Stimulated activated CD4-positive, alpha-beta T cell treated with anti-CD3 and anti-CD28 coated beads, Interleukin-12 subunit alpha, Interleukin-12 subunit beta, amount 100 ng/mL, for 24 hours (primary cell): ENCODE measurements around the gene ATP6AP2.
"Not testable (repeated sequence)": the region's sequence is repeated elsewhere in the genome, so short reads cannot be mapped to it uniquely, and the experiment has no call there.

ENCODE experiments used
- DNase-seq, 2 experiments: peaks; one replicate each; pipeline ENCODE4 v3.0.0-alpha.2; 2020; ENCODE audit warnings: low read depth in 2 of 2

The ATP6AP2 gene

DNA sequence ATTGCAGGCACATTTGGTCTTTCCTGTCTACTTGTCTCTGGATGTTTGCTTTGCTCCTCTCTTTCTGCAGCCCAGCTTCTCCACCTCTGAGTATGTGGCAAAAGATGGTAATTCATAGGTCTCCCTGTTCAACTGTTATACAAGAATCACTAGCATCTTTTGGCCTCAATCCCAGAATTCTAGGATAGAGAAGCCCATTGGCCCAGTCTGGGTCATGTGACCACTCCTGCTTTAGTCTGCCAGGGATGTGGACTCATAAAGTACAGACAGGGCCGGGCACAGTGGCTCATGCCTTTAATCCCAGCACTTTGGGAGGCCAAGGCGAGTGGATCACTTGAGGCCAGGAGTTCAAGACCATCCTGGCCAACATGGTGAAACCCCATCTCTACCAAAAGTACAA, 5.4 kb upstream of the ATP6AP2 start:
- DNase-seq = not testable (repeated sequence)

DNA sequence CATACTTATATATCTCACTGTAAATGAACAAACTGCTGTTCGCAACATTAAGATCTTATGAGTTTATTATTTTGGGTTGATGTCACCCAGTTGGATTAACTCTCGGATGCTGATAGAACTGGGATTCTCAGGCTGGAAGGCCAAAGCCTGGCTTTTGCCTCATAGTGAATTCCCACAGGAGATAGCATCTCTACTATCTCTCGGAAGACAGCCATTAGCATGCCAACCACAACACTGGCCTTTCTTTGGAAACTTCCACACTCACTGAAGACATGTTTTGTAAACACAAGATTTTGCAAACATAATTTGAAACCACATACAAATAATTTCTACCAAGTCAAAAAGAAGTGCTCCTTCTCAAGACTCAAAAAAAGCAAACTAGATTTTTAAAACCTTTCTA, 4.5 kb upstream of the ATP6AP2 start:
- DNase-seq = no peak

DNA sequence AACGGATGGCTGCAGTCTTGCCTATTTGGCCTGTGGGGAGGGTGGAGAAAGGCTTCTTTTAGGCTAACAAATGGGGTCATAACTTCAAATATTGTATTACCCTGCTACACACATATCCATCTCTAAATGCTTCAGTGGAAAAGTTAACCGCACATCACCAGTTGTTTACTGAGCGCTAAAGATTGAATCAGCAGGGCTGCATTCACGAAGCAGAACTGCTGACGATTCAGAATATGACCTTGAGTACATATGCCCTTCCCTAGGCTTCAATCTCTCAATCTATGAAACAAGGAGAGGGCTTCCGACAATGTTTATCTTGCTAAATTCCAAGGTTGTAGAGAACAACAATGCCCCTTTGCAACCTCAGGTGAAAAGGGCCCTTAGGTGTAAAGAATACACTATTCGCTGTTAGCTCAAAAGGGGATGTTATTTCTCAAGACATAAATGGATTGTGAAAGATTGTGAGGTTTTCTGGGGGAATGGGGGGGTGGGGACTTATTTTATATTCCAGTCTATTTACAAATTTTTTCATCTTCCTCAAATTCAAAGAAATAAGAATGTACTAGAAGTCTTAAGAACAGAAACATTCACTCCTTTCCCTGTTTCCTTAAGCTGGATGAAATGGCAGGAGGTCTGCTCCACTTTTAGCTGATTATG, 2.6 kb upstream of the ATP6AP2 start:
- no peak for DNase-seq

DNA sequence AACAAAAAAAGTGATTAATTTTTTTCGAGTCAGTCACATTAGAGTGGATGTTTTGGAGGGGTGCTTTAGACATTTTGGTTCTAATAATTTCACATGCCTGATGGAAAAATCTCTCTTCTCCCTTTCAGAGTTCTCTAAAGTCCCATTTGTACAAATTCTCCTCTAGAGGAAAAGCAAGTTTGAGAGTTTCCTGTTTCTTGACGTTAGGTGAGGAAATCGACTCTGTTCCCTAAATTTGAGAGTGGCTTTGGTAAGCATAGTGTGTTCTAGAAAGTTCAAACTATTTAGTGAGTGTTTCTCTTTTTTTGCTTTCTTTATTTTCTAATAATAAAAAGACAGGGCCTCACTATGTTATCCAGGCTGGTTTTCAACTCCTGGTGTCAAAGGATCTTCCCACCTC, 1.6 kb upstream of the ATP6AP2 start:
- DNase-seq = no peak

DNA sequence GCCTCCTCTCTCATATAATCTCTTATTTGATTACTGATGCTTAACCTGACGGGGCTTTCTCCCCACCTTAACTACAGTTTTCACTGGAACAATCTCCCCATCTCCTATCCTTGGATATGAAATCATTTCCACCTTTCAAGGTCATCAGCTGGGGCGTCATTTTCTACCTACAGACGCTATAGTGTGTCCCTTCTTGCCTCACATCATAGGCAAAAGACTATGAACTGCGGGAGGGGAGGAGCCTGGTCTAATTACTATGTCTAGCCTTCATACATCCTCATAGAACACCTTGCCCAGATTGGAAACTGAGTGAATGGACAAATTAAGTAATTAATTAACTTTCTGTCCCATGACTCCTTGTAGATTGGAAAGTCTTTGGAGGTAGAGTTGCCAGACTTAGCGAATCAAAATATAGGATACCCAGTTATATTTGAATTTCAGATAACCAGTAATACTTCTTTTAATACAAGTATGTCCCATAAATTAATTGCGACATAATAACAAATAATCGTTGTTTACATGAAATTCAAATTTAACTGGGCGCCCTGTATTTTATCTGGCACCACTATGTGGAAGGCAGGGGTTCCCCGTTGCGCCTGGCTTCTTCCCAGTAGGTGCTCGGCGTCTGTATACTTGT, 752 bp upstream of the ATP6AP2 start:
- DNase-seq = no peak

DNA sequence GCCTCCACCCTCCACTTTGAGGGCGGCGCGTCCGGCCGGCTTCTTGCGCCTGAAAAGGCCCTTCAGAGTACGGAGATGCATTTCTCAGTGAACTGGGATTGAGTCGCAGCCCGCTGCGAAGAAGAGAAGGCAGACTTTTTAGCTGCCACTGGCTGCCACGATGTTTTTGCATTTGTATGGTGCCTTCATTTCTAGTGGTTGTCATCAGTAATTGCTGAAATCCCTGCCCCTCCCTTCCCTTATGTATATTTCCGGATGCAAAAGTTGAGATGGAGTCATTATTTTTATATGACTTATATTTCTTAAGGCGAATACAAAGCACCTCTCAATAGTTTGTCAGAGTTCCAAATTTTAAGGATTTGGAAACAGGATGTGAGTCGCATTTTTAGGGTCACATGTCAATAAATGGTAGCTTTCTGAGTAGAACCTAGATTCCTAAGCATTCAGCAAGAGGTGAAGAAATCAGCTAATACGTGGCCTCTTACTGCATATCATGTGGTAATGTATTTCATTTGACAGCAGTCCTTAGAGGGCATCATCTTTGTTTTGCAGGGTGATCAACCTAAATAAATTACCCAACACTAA, 658 bp downstream of the ATP6AP2 start:
- no peak for DNase-seq

DNA sequence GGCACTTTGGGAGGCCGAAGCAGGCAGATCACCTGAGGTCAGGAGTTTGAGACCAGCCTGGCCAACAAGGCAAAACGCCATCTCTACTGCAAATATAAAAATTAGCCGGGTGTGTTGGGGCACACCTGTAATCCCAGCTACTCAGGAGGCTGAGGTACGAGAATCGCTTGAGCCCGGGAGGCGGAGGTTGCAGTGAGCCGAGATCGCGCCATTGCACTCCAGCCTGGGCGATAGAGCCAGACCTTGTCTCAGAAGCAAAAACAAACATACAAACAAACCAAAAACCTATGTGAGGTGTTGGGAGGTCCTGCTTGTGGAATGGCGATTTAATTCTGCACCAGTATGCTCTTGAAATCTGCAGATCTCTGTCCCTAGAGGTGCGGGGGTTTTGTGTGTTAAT, 1.4 kb downstream of the ATP6AP2 start:
- not testable (repeated sequence) for DNase-seq

DNA sequence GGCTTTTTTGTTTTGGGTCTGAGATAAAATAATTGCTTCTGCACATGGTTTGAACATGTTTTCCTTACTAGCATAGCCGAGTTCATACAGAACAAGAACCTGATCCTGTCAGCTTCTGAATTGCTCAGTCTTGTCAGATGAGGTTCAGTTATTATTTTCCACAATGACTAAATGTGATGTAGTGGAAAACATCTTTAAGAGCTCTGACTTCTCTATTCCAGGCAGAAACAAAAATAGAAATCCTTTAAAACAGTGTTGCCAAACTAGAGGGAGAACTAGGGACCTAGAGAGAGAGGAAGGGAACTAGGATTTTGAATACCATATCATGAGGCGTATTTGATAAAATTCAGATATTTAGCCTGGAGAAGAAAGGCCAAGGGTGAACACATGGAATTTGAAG, 2.0 kb downstream of the ATP6AP2 start:
- no peak for DNase-seq

DNA sequence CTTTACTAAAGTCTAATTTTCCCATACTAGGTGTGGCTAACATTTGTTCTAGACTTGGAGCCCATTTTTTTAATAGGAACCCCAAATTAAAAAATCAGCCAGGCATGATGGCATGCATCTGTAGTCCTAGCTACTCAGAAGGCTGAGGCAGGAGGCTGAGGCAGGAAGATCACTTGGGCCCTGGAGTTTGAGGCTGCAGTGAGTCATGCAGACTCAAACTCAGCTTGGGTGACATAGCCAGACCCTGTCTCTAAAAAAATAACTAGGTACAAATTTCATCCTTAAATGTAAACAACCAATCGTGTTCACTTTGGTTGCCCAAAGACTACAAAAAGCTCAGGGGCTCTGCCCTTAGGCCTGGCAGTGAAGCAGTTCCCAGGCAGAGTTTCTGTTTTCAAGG, 6.9 kb downstream of the ATP6AP2 start:
- DNase-seq = not testable (repeated sequence)

DNA sequence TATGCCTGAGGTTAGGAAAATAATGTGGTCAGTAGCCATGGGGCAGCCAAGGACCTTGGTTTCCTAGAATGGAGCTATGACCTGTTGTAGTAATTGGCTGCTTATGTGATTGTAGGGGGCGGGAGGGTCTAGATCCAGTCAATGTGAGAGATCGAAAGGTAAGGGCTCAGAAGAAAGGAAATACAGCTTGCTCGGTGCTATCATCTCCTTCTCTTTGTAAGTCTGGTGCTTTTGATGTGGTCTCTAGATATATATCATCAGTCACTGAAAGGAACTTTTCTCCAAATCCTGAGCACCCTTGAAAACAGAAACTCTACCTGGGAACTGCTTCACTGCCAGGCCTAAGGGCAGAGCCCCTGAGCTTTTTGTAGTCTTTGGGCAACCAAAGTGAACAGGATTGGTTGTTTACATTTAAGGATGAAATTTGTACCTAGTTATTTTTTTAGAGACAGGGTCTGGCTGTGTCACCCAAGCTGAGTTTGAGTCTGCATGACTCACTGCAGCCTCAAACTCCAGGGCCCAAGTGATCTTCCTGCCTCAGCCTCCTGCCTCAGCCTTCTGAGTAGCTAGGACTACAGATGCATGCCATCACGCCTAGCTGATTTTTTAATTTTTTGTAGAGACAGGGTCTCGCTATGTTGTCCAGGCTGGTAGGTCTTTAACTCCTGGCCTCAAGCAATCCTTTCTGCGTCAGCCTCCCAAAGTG, 9.0 kb downstream of the ATP6AP2 start:
- not testable (repeated sequence) for DNase-seq

DNA sequence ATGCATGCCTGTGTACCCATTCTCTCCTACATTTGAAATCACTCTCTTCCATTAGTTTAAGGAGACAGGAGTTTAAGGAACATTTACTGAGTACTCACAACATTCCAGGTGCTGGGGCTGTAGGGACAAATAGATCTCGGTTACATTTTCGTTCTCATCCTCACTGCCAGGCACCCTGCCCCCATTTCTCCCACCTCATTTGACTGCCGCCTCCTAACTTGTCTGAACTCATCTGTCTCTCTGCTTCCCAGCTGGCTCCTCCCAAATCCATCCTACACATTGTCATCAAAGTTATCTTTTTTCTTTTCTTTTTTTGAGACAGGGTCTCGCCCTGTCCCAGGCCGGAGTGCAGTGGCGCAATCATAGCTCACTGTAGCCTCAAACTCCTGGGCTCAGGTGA, 22.7 kb downstream of the ATP6AP2 start:
- DNase-seq = no peak

DNA sequence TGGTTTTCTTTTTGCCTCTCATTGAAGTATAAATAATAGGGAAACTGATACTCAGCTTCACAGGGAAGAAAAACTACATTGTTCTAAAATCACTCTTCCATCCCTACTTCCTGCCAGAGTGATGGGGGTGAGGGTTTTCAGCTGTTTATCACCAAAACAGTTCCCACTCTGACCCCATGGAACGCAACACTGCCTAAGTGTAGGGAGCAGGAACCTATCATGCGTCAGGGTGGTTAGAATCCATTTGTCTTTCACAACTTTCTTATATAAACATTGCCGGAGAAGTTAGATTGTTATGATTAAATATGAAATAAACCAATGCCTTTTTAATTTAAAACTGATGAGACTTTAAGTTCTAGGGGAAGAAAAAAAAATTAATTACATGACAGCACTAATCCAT, 26.6 kb downstream of the ATP6AP2 start:
- no peak for DNase-seq

DNA sequence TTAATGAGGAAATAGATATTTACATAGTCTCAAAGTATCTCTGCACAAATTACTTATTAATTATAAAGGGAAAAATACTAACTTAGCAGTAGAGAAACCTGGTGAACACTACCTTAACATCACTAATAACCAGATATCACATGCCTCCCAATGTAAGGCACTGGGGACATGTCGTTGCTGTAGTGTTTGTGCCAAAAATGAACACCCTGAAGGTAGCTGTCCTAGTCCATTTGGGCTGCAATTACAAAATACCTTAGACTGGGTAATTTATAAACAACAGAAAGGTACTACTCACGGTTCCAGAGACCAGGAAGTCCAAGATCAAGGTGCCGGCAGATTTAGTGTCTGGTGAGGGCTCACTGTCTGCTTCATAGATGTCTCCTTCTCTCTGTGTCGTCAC, 31.7 kb downstream of the ATP6AP2 start:
- no peak for DNase-seq

DNA sequence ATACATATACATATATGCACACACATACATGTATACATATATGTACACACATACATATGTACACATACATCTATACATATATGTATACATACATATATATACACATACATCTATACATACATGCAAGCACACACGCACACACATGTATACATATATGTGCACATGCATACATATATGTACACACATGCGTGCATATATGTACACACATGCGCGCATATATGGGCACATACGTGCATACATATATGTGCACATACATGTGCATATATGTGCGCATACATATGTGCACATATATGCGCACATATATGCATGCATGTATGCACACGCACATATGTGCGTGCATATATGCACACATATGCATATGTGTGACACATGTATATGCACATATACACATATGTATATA, 35.2 kb downstream of the ATP6AP2 start:
- no peak for DNase-seq

DNA sequence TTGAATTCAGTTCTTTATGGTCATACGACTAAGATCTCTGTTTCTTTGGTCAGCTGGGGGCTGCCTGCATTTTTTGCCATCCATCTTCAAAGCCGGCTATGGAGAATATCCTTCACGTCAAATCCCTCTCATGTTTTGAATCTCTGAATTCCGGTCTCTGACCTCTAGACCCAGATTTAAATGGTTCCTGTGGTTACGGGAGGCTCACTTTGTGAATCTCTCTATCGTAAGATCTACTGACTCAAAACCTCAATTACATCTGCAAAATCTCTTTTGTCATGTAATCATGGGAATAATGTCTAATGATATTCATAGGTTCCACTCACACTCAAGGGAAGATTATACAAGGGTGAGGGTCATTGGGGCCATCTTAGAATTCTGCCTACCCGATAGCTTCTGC, 36.8 kb downstream of the ATP6AP2 start:
- no peak for DNase-seq

DNA sequence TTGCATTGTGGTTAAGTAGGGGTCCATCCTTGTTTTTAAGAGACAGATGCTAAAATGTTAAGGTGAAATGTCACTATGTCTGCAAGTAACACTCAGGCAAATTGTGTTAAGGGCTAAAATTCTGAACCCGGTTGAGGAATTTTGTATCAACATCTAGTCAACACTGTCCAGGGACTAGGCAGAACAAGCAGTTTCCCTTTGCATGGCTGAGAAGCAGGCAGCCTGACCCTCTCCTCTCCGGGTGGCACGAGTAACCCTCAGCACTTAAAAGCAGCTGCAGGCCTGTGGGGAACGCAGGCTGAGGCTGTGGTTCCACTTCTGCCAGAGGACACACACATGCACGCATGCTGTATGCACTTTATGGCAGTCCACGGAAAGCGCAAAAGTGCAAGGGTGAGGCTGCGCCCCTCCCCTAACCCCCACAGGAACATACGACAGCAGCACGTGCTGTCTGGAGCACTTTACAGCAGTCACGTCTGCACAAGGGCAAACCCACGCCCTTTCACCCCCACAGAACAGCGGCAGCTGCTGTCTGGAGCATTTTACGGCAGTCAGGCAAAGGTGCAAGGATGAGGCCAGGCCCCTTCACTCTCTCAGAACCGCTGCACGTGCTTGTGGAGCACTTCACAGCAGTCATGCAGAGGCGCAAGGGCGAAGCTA, 41.8 kb downstream of the ATP6AP2 start:
- DNase-seq = no peak

DNA sequence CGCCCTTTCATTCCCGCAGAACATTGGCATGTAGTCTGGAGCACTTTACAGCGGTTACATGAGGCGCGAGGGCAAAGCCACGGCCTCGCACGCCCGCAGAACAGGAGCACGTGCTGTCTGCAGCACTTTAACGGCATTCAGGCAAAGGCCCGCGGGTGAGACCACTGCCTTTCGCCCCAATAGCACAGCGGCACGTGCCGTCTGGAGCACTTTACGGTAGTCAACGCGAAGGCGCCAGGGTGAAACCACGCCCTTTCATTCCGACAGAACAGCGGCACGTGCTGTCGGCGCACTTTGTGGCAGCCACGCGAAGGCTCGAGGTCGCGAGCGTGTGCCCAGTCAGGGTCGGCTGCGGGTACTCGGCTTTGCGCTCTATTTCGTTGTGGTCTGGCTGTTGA, 42.4 kb downstream of the ATP6AP2 start, which contains the start of gene MPC1L:
Gene MPC1L, plus strand, starts transcription at position 290 of the 398 bp plus-strand sequence. CDS start 138 bp downstream, outside the sequence.
- no peak for DNase-seq

DNA sequence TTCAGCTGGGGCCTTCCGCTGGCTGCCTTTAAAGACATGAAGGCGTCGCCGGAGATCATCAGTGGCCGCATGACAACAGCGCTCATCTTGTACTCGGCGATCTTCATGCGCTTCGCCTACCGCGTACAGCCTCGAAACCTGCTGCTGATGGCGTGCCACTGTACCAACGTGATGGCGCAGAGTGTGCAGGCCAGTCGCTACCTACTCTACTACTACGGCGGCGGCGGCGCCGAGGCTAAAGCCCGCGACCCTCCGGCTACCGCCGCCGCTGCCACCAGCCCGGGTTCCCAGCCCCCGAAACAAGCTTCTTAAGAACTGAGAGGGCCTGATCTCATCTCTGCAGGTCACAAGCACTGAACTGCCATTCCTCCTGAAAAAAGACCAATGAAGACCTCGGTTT, 42.9 kb downstream of the ATP6AP2 start:
- DNase-seq = no peak

DNA sequence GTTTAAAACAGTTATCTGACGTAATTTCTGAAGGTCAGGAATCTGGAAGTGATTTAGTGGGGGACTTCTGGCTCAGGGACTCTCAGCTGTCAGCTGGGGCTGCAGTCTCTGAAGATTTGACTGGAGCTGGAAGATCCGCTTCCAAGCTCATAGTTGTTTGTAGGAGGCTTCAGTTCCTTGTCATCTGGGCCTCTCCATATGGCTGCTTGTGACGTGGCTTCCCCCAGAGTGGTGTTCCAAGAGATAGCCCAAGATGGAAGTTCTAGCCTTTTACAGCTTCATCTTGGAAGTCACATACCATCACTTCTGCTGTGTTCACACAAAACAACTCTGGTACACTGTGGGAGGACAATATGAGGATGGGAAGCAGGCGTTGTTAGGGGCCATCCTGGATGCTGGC, 44.5 kb downstream of the ATP6AP2 start:
- no peak for DNase-seq

DNA sequence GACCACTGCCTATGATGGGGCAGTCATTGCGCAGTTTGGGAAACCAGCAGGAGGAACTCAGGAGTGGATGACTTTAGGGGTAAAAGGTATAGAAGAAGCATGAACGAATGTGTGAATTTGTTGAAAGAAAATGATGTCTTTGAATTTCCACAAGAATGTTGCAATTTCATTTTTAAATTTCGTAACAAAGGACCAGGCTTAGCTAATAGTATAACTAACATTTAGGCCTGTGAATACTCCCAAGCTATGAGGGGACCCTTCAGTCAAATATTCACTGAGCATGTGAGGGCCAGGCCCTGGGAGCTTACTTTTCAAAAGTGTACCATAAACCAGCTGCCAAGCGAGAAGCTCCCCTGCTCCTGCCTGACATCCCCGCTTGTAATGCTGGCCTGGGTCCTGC, 47.7 kb downstream of the ATP6AP2 start:
- DNase-seq = no peak

DNA sequence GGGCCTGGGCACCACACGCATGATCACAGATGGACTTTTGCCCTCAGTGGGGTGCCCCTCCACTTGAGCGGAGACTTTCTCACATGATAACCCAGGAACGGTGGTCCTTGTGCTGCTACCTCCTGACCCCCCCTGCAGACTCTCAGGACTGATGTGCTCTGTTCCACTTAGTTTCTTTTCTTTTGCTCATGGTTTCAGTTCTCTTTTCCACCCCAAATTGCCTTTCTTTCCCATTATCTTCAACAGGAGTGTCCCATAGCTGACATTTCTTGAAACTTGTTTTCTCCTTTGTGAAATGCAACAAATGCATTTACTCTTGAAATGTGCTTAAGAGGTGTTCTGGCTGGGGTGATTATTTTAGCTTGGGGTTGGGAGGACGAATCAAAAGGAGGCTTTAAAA, 51.4 kb downstream of the ATP6AP2 start:
- DNase-seq = no peak

DNA sequence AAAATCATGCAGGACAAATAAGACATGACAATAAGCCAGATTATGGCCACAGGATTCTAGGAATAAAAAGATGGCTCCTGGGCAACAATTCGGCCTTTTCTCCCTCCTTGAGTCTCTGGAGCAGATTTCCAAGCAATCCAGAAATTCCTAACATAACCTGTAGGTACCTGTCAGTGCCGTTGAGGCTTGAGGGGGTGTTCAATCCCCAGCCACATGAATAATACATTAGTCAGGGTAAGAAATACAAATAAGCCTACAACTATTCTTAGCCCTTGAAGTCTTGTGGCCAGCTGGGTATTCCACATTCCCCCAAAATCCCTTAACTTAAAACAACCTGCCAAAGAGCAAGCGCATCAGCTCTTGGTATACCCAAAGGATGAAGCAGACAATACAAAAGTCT, 56.9 kb downstream of the ATP6AP2 start:
- no peak for DNase-seq
